ENCODE measurements around the gene CD58.

DNA sequence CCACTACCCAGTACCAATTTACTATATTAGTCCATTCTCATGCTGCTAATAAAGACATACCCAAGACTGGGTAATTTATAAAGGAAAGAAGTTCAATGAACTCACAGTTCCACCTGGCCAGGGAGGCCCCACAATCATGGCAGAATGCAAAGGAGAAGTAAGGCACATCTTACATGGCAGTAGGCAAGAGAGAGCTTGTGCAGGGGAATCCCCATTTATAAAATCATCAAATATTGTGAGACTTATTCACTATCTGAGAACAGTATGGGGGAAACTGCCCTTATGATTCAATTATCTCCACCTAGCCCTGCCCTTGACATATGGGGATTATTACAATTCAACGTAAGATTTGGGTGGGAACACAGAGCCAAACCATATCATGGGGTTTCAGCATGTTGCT, 6.4 kb downstream of the CD58 start:
- TF ChIP-seq, protein P1, sequence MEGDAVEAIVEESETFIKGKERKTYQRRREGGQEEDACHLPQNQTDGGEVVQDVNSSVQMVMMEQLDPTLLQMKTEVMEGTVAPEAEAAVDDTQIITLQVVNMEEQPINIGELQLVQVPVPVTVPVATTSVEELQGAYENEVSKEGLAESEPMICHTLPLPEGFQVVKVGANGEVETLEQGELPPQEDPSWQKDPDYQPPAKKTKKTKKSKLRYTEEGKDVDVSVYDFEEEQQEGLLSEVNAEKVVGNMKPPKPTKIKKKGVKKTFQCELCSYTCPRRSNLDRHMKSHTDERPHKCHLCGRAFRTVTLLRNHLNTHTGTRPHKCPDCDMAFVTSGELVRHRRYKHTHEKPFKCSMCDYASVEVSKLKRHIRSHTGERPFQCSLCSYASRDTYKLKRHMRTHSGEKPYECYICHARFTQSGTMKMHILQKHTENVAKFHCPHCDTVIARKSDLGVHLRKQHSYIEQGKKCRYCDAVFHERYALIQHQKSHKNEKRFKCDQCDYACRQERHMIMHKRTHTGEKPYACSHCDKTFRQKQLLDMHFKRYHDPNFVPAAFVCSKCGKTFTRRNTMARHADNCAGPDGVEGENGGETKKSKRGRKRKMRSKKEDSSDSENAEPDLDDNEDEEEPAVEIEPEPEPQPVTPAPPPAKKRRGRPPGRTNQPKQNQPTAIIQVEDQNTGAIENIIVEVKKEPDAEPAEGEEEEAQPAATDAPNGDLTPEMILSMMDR (IDR thresholded peaks at IDR 0.05) = no peak
- TF ChIP-seq FOSL2 (IDR thresholded peaks at IDR 0.05; ENCODE audit: borderline replicate concordance, low read depth) = no peak
- no peak for TF ChIP-seq RAD21 (IDR thresholded peaks at IDR 0.05; ENCODE audit: low read length)
- no peak for TF ChIP-seq RCOR1 (IDR thresholded peaks at IDR 0.05; ENCODE audit: low read length)
- no peak for TF ChIP-seq FOXJ3 (CRISPR knock-in tag; IDR thresholded peaks at IDR 0.05)
- no peak for TF ChIP-seq POLR2AphosphoS5 (IDR thresholded peaks at IDR 0.05; ENCODE audit: low read depth, low read length)
